ENCODE measurements around the gene CTNNBIP1.

CTNNBIP1 gene

GRCh38 chr1:9844756-9845155, 65.3 kb downstream of the CTNNBIP1 start (continued):
- TF ChIP-seq ZNF488 (tag by site-specific recombination; IDR thresholded peaks at IDR 0.05) (no peak), RBAK (tag by site-specific recombination; IDR thresholded peaks at IDR 0.05) (no peak)

- POLR2A ChIA-PET: no interaction called here
- no peak overlapping the region for H3K27ac ChIP-seq (ENCODE audit: extremely low read depth, low read depth, low read length)
- peaks cover 7% of the 10 kb centered on the region; the same call in 1 of the 2 replicates for H3K4me1 ChIP-seq (ENCODE audit: control insufficient read depth, insufficient read depth, low read length)
- H3K36me3 ChIP-seq (ENCODE audit: control insufficient read depth in 2 of 2, insufficient read depth in 1 of 2, low read length in 2 of 2): no peaks in the 10 kb centered on the region
- CTCF ChIA-PET: interaction anchor here (1.0 to 1.4 kb wide), 2 partner anchors 60 to 123 kb away, joined by 3 to 6 read pairs; no protein-coding TSS in a partner anchor
- TF ChIP-seq ZNF184 (tag by site-specific recombination; IDR thresholded peaks at IDR 0.05) (no peak), PRDM10 (tag by site-specific recombination; IDR thresholded peaks at IDR 0.05) (no peak)
- H3K4me3 ChIP-seq (ENCODE audit: low read depth, low read length): no peak overlapping the region
- H3K9me3 ChIP-seq (ENCODE audit: control insufficient read depth, insufficient read depth, low read depth, low read length): no peaks in the 10 kb centered on the region
Observed at GRCh38 chr1:9844106-9844505, 66.0 kb downstream of the CTNNBIP1 start.

- peak; percentile 48; the same call in 1 of the 2 replicates for TF ChIP-seq GLIS1 (tag by site-specific recombination; IDR thresholded peaks at IDR 0.05)
- no peak for TF ChIP-seq ZNF785 (tag by site-specific recombination; IDR thresholded peaks at IDR 0.05)
- no peak for TF ChIP-seq PRDM6 (tag by site-specific recombination; IDR thresholded peaks at IDR 0.05)
- no peak for TF ChIP-seq KLF1 (tag by site-specific recombination; IDR thresholded peaks at IDR 0.05)
- Histone ChIP-seq H3K27ac (ENCODE audit: extremely low read depth, low read depth, low read length) (no peak overlapping the region), H3K4me1 (ENCODE audit: control insufficient read depth, insufficient read depth, low read length) (peaks cover 7% of the 10 kb centered on the region; the same call in 1 of the 2 replicates), H3K4me3 (ENCODE audit: low read depth, low read length) (no peak overlapping the region), H3K9me3 (ENCODE audit: control insufficient read depth, insufficient read depth, low read depth, low read length) (no peaks in the 10 kb centered on the region), H3K36me3 (ENCODE audit: control insufficient read depth in 2 of 2, insufficient read depth in 1 of 2, low read length in 2 of 2) (no peaks in the 10 kb centered on the region)
- ChIA-PET CTCF (interaction anchor here (1.0 to 1.7 kb wide), 3 partner anchors 17 to 122 kb away, joined by 3 to 6 read pairs (median 4); no protein-coding TSS in a partner anchor), POLR2A (no interaction called here)
Observed at GRCh38 chr1:9843576-9843945, 66.5 kb downstream of the CTNNBIP1 start.

GRCh38 chr1:9842781-9843575, 67.1 kb downstream of the CTNNBIP1 start:
- ChIA-PET POLR2A (interaction anchor here (0.5 kb wide), 1 partner anchor 268 kb away, joined by 4 read pairs; no protein-coding TSS in a partner anchor), CTCF (interaction anchor here (1.0 to 1.7 kb wide), 4 partner anchors 16 to 122 kb away, joined by 3 to 9 read pairs (median 5); no protein-coding TSS in a partner anchor)
- Histone ChIP-seq H3K27ac (ENCODE audit: extremely low read depth, low read depth, low read length) (no peak overlapping the region), H3K9me3 (ENCODE audit: control insufficient read depth, insufficient read depth, low read depth, low read length) (no peaks in the 10 kb centered on the region), H3K4me3 (ENCODE audit: low read depth, low read length) (no peak overlapping the region), H3K4me1 (ENCODE audit: control insufficient read depth, insufficient read depth, low read length) (peaks cover 7% of the 10 kb centered on the region; the same call in 1 of the 2 replicates), H3K36me3 (ENCODE audit: control insufficient read depth in 2 of 2, insufficient read depth in 1 of 2, low read length in 2 of 2) (no peaks in the 10 kb centered on the region)
- TF ChIP-seq PATZ1 (tag by site-specific recombination; IDR thresholded peaks at IDR 0.05) (0 out of 2 replicates have a peak, but pooled peaks have one; percentile 8), ZIC2 (tag by site-specific recombination; IDR thresholded peaks at IDR 0.05) (peak; percentile 32; the same call in 1 of the 2 replicates), AEBP2 (tag by site-specific recombination; IDR thresholded peaks at IDR 0.05; ENCODE audit: borderline replicate concordance) (no peak)

All from HEK293 (cell line).